Trophoblast cell (in vitro differentiated cells and primary cell): ENCODE data around the gene TRIM41.

Experiments used
- DNase-seq, 2 donors: peaks; one replicate each; pipeline ENCODE4 v3.0.0-alpha.2; 2016
- H2AFZ ChIP-seq: 2 replicates; pipeline ENCODE4 v1.6.1; 2013; ENCODE audit warnings: low read length, moderate library complexity, mild to moderate bottlenecking; ENCODE audit not compliant: insufficient read depth, poor library complexity
- H2AK5ac ChIP-seq: 2 replicates; pipeline ENCODE4 v1.6.1; 2013; ENCODE audit warnings: mild to moderate bottlenecking, low read length
- H2BK120ac ChIP-seq: 2 replicates; pipeline ENCODE4 v1.6.1; 2013; ENCODE audit warnings: low read length, mild to moderate bottlenecking, moderate library complexity; ENCODE audit not compliant: insufficient read depth, poor library complexity
- H2BK12ac ChIP-seq: 2 replicates; pipeline ENCODE4 v1.6.1; 2013; ENCODE audit warnings: mild to moderate bottlenecking, low read length, moderate library complexity
- H2BK5ac ChIP-seq: 2 replicates; pipeline ENCODE4 v1.6.1; 2013; ENCODE audit warnings: low read length, low read depth, moderate library complexity, mild to moderate bottlenecking; ENCODE audit not compliant: poor library complexity
- H3K14ac ChIP-seq: 2 replicates; pipeline ENCODE4 v1.6.1; 2013; ENCODE audit warnings: mild to moderate bottlenecking, low read length
- H3K18ac ChIP-seq: 2 replicates; pipeline ENCODE4 v1.6.1; 2013; ENCODE audit warnings: mild to moderate bottlenecking, low read length
- H3K23ac ChIP-seq: 2 replicates; pipeline ENCODE4 v1.6.1; 2013; ENCODE audit warnings: low read length
- H3K27ac ChIP-seq: 2 replicates; pipeline ENCODE4 v1.5.1; 2013; ENCODE audit warnings: low read depth, mild to moderate bottlenecking, inconsistent platforms, low read length, moderate library complexity
- H3K27me3 ChIP-seq: 2 replicates; pipeline ENCODE4 v1.6.1; 2013; ENCODE audit warnings: inconsistent platforms, mild to moderate bottlenecking, low read length, moderate library complexity; ENCODE audit not compliant: insufficient read depth
- H3K36me3 ChIP-seq, 2 experiments: 1 replicate in 1 of 2; 2 replicates in 1 of 2; pipeline ENCODE4 v1.6.1; 2013; ENCODE audit warnings: low read length in 2 of 2, mild to moderate bottlenecking in 2 of 2, moderate library complexity in 1 of 2; ENCODE audit not compliant: insufficient read depth in 2 of 2, control insufficient read depth in 1 of 2
- H3K4ac ChIP-seq: 2 replicates; pipeline ENCODE4 v1.6.1; 2013; ENCODE audit warnings: low read depth, mild to moderate bottlenecking, low read length, moderate library complexity
- H3K4me1 ChIP-seq, 2 experiments: 1 replicate in 1 of 2; 2 replicates in 1 of 2; pipeline ENCODE4 v1.6.1; 2013; ENCODE audit warnings: low read length in 2 of 2, mild to moderate bottlenecking in 2 of 2, moderate library complexity in 1 of 2; ENCODE audit not compliant: insufficient read depth in 2 of 2, control insufficient read depth in 1 of 2
- H3K4me2 ChIP-seq: 2 replicates; pipeline ENCODE4 v1.6.1; 2013; ENCODE audit warnings: inconsistent platforms, mild to moderate bottlenecking, low read length, moderate library complexity
- H3K4me3 ChIP-seq: 2 replicates; pipeline ENCODE4 v1.5.1; 2013; ENCODE audit warnings: mild to moderate bottlenecking, low read depth, low read length, inconsistent platforms
- H3K79me1 ChIP-seq: one replicate; pipeline ENCODE4 v1.6.1; 2013; ENCODE audit warnings: low read length
- H3K79me2 ChIP-seq: 2 replicates; pipeline ENCODE4 v1.6.1; 2013; ENCODE audit warnings: low read length, mild to moderate bottlenecking; ENCODE audit not compliant: control insufficient read depth, insufficient read depth, poor library complexity
- H3K9ac ChIP-seq: 2 replicates; pipeline ENCODE4 v1.6.1; 2013; ENCODE audit warnings: mild to moderate bottlenecking, low read length
- H3K9me3 ChIP-seq: 2 replicates; pipeline ENCODE4 v1.6.1; 2013; ENCODE audit warnings: low read depth, mild to moderate bottlenecking, control low read depth, inconsistent platforms, low read length; ENCODE audit not compliant: insufficient read depth
- H4K12ac ChIP-seq: 2 replicates; pipeline ENCODE4 v1.6.1; 2013; ENCODE audit warnings: low read depth, mild to moderate bottlenecking, low read length, moderate library complexity
- H4K8ac ChIP-seq: 2 replicates; pipeline ENCODE4 v1.6.1; 2013; ENCODE audit warnings: low read depth, mild to moderate bottlenecking, low read length, moderate library complexity
- H4K91ac ChIP-seq: one replicate; pipeline ENCODE4 v1.6.1; 2013; ENCODE audit warnings: low read depth, mild to moderate bottlenecking, low read length, moderate library complexity
- WGBS: extraction: QIAGEN DNeasy Blood & Tissue Kit; methylation state at CpG from one replicate; pipeline ENCODE4 v1.1.7; 2013; ENCODE audit warnings: missing lambda C conversion rate; ENCODE audit not compliant: insufficient read length, insufficient coverage; ENCODE audit errors: extremely low coverage; 5-methylcytosine and 5-hydroxymethylcytosine counted together

TRIM41 gene

GRCh38 chr5:181192337-181193046 lies 30.6 kb upstream of the TRIM41 start:
- H3K36me3 ChIP-seq: no peaks in the 10 kb centered on the region
- H3K9ac ChIP-seq: peak overlapping the region; percentile 30
- H3K79me2 ChIP-seq: peaks cover 6% of the 10 kb centered on the region
- WGBS: no CpG with 5 or more reads among the region's 12 CpGs
- peak overlapping the region; percentile 80 for H2AFZ ChIP-seq
- H2BK12ac ChIP-seq: peak overlapping the region; percentile 8
- no peak overlapping the region for H3K27ac ChIP-seq
- peak overlapping the region; percentile 21 for H2AK5ac ChIP-seq
- H3K9me3 ChIP-seq: no peaks in the 10 kb centered on the region
- no peak overlapping the region for H2BK5ac ChIP-seq
- H3K27me3 ChIP-seq: peaks cover 10% of the 10 kb centered on the region
- H3K18ac ChIP-seq: no peak overlapping the region
- H2BK120ac ChIP-seq: no peak overlapping the region
- H4K12ac ChIP-seq: peak overlapping the region; percentile 49
- no peak overlapping the region for H3K23ac ChIP-seq
- DNase-seq: peak in 1 of 2 donors; percentile 51
- H4K8ac ChIP-seq: peak overlapping the region; percentile 99
- H4K91ac ChIP-seq: peak overlapping the region; percentile 93
- H3K4me1 ChIP-seq: peaks cover 4 to 8% of the 10 kb centered on the region in 2 experiments
- peak overlapping the region; percentile 13 for H3K14ac ChIP-seq
- peak overlapping the region; percentile 60 for H3K4ac ChIP-seq
- H3K4me2 ChIP-seq: peak overlapping the region; percentile 62
- H3K79me1 ChIP-seq: peaks cover 6% of the 10 kb centered on the region
- H3K4me3 ChIP-seq: peak overlapping the region; percentile 86

- Histone ChIP-seq H2BK12ac (no peak overlapping the region), H3K27ac (no peak overlapping the region), H2BK5ac (no peak overlapping the region), H3K9me3 (no peaks in the 10 kb centered on the region), H3K4me1 (peaks cover 4 to 10% of the 10 kb centered on the region in 2 experiments), H2AFZ (no peak overlapping the region), H2BK120ac (no peak overlapping the region), H3K23ac (no peak overlapping the region), H4K91ac (no peak overlapping the region), H3K36me3 (no peaks in the 10 kb centered on the region), H3K79me1 (peaks cover 6% of the 10 kb centered on the region), H4K8ac (no peak overlapping the region), H3K9ac (no peak overlapping the region), H3K27me3 (peaks cover 10% of the 10 kb centered on the region), H3K4ac (no peak overlapping the region), H3K4me2 (no peak overlapping the region), H3K4me3 (peak overlapping the region; percentile 29), H3K18ac (no peak overlapping the region), H2AK5ac (no peak overlapping the region), H3K79me2 (peaks cover 6% of the 10 kb centered on the region), H3K14ac (no peak overlapping the region), H4K12ac (no peak overlapping the region)
- WGBS: no CpG with 5 or more reads among the region's 2 CpGs
- no peak for DNase-seq
Observed at GRCh38 chr5:181193656-181194055, 29.4 kb upstream of the TRIM41 start.

- Histone ChIP-seq H2BK12ac (no peak overlapping the region), H3K79me2 (peaks cover 6% of the 10 kb centered on the region), H3K36me3 (no peaks in the 10 kb centered on the region), H3K27me3 (peaks cover 10% of the 10 kb centered on the region), H4K8ac (no peak overlapping the region), H4K91ac (no peak overlapping the region), H3K23ac (no peak overlapping the region), H2AK5ac (no peak overlapping the region), H3K4me3 (no peak overlapping the region), H3K9me3 (no peaks in the 10 kb centered on the region), H4K12ac (no peak overlapping the region), H2BK5ac (no peak overlapping the region), H3K9ac (no peak overlapping the region), H3K27ac (no peak overlapping the region), H3K18ac (no peak overlapping the region), H3K4me1 (peaks cover 4 to 10% of the 10 kb centered on the region in 2 experiments), H2BK120ac (no peak overlapping the region), H3K14ac (no peak overlapping the region), H2AFZ (no peak overlapping the region), H3K79me1 (peaks cover 6% of the 10 kb centered on the region), H3K4me2 (no peak overlapping the region), H3K4ac (no peak overlapping the region)
- DNase-seq: no peak
- WGBS: no CpG with 5 or more reads among the region's 21 CpGs
Observed at GRCh38 chr5:181194489-181195248, 28.4 kb upstream of the TRIM41 start.

GRCh38 chr5:181195249-181195761 lies 27.8 kb upstream of the TRIM41 start:
- WGBS: no CpG with 5 or more reads among the region's 45 CpGs
- Histone ChIP-seq H2BK120ac (no peak overlapping the region), H4K91ac (no peak overlapping the region), H3K9ac (no peak overlapping the region), H3K79me2 (peaks cover 6% of the 10 kb centered on the region), H4K12ac (no peak overlapping the region), H3K4me2 (no peak overlapping the region), H3K4me1 (peaks cover 4 to 10% of the 10 kb centered on the region in 2 experiments), H3K27ac (no peak overlapping the region), H3K4ac (no peak overlapping the region), H3K23ac (no peak overlapping the region), H3K36me3 (no peaks in the 10 kb centered on the region), H3K18ac (no peak overlapping the region), H3K14ac (no peak overlapping the region), H2BK5ac (no peak overlapping the region), H3K4me3 (no peak overlapping the region), H4K8ac (no peak overlapping the region), H3K27me3 (peaks cover 4% of the 10 kb centered on the region), H2AK5ac (no peak overlapping the region), H3K9me3 (no peaks in the 10 kb centered on the region), H3K79me1 (peaks cover 6% of the 10 kb centered on the region), H2BK12ac (no peak overlapping the region), H2AFZ (no peak overlapping the region)
- no peak for DNase-seq
